Ureter (tissue), 1 donor: ENCODE results near the gene GLS2. TPM values are rescaled to one million over a fixed set of nuclear protein-coding genes. Genes with fewer than 3 reads are reported as not detected.
"Not testable (repeated sequence)": the region's sequence is repeated elsewhere in the genome, so short reads cannot be mapped to it uniquely, and the experiment has no call there.

ENCODE experiments used
- DNase-seq: peaks from one replicate; pipeline ENCODE4 v3.0.0-alpha.2; 2020; ENCODE audit warnings: low spot score
- total RNA-seq: library from RNA; stranded (reverse); gene quantifications from one replicate; pipeline ENCODE4 v1.2.4, GENCODE V29; 2023
- donor health status: DM: yes; HTN: yes; CAD: no.

The GLS2 gene
- 4.5 TPM for total RNA-seq

DNA sequence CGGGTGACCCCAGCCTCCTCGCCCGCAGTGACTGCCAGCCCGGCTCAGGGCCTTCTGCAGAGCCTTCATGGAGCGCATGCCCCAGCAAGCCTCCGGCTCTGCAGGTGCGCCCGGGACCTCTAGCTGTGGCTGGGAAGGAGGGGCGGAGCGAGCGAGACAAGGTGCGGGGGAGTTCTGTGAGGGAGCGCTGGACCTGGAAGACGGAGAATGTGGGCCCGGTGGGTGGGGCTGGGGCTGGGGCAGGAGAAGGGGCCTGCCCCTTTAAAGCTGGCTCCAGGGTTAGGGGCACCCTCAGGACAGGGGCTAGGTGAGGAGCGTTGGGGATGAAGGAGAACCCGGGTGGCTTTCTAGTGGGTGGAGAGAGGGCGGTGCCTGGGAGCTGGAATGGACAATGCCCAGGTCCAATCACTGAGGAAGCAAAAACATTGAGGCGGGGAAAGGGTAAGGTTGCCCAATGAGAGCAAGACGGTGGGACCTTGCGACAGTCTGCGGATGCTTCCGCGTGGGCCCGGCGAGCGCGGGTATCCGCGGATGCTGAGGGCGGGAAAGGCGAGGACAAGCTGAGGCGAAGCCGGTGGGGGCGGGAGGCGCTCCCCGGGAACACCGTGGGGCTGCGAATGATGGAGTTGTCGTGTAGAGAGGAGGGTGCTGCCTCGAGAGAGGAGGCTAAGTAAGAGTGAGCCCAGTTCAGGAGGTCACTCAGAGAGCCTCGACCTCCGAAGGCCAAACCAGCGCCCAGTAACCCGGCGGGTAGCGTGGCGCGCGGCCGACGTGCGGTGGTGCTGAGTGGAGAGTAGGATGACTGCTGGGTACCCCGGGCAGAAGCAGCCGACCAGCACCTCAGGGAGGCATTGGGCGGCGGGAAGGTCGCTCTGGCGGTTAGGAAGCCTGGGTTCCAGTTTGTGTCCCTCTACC lies at the start of gene GLS2:
TSS of gene GLS2 (minus strand) at position 121 of the 915 bp plus-strand sequence. CDS start at position 78, 43 bp downstream.
- peak; percentile 86 for DNase-seq

DNA sequence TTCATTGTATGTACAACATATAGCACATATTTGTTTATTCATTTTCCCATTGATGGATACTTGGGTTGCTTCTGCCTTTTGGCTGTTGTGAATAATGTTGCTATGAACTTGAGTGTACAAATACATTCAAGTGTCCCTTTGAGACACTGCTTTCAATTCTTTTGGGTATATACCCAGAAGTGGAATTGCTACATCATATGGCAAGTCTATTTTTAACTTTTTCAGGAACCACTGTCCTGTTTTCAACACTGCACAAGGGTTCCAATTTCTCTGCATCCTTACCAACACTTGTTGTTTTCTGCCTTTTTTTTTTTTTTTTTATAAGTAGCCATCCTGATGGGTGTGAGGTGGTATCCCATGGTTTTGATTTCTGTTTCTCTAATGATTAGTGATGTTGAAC lies 49.6 kb upstream of the GLS2 start:
- DNase-seq, result no peak

DNA sequence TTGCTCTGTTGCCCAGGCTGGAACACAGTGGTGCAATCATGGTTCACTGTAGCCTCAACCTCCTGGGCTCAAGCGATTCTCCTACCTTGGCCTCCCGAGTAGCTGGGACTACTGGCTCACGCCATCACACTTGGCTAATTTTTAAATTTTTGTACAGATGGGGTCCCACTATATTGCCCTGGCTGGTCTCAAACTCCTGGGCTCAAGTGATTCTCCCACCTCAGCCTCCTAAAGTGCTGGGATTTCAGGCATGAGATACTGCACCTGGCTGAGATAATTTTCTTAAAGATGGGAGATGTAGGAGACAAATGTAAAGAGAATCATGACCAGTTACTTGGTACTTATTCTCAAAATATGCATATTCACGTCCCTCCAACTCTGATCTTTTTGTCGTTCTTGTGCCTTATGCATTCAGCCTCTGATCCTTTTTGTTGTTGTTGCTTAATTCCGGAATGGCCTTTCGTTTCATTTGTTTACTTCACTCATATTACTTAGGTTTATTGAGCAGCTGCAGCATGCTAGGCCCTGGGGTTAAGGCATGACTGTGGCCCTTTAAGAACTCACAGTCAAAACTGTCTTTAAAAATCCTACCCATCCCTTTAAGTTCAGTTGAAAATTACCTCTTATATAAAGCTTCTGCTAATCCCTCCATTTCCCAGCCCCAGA lies 42.6 kb upstream of the GLS2 start:
- DNase-seq, result no peak

GRCh38 chr12:56529656-56530055 lies 41.7 kb upstream of the GLS2 start:
- no peak for DNase-seq

DNA sequence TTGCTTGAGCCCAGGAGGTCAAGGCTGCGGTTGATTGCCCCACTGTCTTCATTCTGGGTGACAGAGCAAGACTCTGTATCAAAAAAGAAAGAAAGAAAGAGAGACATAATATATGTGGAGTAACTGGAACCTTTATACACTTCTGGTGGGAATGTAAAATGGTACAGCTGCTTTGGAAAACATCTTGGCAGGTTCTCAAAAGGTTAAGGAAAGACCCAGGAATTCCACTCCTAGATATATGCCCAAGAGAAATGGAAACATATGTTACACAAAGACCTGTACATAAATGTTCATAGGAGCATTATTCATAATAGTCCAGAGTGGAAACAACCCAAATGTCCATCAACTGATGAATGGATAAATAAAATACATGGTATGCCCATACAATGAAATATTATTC lies 40.9 kb upstream of the GLS2 start:
- DNase-seq, result no peak

GRCh38 chr12:56522411-56523193 lies 34.6 kb upstream of the GLS2 start:
- DNase-seq, result no peak

DNA sequence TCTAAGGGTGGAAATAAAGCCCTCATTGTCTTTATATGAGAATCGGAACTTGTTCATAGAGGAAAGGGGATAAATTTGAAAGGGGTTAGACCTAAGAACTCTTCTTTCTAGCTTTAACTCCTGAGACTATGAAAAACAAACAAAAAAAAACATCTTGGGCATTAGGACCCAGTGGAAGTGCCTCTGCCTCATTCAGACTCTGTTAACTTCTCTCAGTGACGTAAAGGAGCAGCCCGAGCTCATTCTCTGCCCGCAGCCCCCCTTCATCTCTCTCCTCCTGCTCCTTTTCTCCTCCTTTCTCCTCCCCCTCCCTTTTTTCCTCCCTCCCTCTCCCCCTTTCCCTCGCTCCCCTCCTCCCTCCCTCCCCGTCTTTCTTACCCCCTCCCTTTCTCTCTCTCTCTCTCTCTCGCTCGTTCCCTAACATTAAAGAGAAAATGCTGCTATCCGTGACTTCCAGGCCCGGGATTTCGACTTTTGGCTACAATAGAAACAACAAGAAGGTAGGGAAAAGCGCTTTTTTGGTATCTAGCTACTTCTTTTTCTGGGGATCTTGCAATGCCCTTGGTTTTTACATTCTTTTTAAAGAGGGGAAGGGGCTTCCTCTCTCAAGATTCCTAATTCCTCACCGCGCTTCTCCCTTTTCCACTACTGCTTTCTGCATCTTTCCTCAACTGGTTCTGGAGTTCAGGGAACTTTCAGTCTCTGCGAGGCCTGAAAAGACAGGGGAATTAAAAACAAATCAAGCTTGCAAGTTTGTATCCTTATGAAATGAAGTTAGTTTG lies 33.8 kb upstream of the GLS2 start, which contains the start of gene RBMS2:
TSS of gene RBMS2 (plus strand) at position 231 of the 782 bp plus-strand sequence. CDS start at position 435, 204 bp downstream.
- DNase-seq, result peak; percentile 79

DNA sequence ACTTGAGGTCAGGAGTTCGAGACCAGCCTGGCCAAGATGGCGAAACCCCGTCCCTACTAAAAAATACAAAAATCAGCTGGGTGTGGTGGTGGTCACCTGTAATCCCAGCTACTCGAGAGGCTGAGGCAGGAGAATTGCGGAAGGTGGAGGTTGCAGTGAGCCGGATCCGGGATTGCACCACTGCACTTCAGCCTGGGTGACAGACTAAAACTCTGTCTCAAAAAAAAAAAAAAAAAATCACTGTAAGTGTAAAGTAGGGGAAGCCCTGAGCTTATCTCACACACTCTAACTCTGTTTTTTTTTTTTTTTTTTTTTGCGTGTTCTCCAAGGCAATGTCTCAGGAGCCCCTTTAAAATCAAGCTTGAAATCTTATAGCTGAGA lies 33.2 kb upstream of the GLS2 start:
- DNase-seq, result no peak

DNA sequence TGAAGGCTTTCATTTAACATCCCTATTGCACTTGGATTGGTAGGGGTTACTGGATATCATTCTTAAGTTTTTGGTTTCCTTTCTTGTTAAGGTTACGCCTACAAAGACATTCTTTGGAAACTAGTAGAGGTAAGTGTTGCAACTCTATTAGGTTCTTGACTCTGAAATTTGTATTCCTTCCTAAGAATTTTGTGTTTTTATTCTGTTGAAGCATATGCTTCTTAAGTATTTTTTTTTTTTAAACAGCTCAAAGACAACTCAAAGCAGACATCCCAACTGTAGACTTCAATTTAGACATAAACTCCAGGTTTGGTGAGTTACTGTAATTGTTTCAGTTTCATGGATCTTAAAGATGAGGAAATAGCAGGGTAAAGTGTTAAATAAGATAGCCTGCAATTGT lies 32.5 kb upstream of the GLS2 start:
- DNase-seq, result no peak

DNA sequence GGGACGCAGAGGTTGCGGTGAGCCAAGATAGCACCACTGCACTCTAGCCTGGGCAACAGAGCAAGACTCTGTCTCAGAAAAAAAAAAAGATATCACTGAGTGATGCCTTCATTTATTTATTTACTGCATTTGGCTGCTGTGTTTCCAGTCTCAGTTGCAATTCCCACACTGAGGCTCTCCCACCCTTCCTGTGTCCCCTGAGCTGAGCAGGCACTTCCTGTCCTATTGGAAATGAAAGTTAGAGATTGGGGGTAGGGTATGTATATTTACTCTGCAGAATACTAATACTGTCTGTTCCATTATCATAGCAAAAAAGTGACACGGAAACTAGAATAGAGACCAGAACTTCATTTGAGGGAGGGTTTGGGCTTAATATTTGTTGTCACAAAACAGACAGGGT lies 32.1 kb upstream of the GLS2 start:
- no peak for DNase-seq

GRCh38 chr12:56518570-56518969 lies 30.6 kb upstream of the GLS2 start:
- no peak for DNase-seq

- no peak for DNase-seq
These were observed 29.9 kb upstream of the GLS2 start for GRCh38 chr12:56517854-56518253.

DNA sequence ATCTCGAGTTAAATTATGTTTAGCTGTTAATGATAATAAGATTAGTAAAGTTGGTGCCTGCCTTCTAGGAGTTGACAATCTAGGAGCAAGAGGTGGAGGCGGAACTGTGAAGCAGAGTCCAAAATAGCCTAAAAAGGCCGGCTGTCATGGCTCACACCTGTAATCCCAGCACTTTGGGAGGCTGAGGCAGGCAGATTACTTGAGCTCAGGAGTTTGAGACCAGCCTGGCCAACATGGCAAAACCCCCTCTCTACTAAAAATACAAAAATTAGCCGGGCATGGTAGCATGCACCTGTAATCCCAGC lies 26.0 kb upstream of the GLS2 start:
- not testable (repeated sequence) for DNase-seq

GRCh38 chr12:56510786-56511185 lies 22.8 kb upstream of the GLS2 start:
- DNase-seq, result no peak

DNA sequence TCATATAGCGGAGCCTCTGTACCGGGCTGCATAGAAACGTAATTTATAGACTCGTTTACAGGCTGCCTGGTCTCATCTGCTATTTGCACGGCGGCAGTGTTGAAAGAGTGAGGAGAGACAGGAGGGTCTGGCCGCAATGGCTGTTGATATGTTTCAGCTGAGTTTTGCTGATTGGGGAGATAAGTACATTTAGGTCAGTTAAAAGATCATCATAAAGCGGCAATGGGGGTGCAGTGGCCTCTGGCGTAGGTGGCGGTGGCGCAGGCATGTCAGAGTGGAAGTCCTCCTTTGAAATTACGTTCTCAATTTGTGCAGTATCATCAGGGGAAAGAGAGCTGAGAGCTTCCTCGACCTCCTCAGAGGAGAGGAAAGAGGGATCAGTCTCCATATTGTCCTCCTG lies 11.9 kb upstream of the GLS2 start:
- not testable (repeated sequence) for DNase-seq

DNA sequence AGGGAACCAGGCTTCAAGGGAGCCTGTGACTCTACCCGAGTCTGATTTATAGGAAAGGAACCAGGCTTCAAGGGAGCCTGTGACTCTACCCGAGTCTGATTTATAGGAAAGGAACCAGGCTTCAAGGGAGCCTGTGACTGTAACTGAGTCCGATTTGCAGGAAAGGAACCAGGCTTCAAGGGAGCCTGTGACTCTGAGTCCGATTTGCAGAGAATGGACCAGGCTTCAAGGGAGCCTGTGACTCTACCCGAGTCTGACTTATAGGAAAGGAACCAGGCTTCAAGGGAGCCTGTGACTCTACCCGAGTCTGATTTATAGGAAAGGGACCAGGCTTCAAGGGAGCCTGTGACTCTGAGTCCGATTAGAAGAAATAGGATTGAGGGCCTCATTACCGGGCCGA lies 11.5 kb upstream of the GLS2 start:
- DNase-seq, result not testable (repeated sequence)

DNA sequence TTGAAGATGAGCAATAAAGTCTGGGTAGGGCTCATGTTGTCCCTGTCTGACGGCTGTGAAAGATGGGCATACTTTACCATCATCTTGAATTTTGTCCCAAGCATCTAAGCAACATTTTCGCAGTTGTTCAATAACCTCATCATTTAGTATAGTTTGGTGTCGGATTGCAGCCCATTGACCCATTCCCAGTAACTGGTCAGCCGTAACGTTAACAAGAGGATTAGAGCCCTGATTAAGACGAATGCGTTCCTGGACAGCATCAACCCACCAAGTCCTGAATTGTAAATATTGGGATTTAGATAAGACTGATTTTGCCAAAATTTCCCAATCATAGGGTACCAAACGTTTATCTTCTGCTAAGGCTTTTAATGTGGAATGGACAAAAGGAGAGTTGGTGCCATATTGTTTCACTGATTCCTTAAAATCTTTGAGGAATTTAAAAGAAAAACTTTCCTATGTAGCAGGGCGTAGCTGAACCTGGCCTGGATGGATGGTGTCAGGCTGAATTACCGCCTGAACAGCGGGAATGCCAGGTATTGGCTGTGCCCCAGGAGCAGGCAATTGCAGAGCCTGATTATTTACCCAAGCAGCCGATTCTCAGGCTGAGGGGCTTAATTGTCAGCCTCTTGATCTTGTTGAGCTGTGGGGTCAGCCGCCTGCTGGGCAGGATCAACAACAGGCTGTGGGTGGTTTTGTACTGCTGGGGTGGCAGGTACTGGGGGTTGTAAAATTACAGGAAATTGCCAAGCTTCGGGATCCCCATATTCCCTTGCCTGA lies 10.4 kb upstream of the GLS2 start:
- DNase-seq, result not testable (repeated sequence)

DNA sequence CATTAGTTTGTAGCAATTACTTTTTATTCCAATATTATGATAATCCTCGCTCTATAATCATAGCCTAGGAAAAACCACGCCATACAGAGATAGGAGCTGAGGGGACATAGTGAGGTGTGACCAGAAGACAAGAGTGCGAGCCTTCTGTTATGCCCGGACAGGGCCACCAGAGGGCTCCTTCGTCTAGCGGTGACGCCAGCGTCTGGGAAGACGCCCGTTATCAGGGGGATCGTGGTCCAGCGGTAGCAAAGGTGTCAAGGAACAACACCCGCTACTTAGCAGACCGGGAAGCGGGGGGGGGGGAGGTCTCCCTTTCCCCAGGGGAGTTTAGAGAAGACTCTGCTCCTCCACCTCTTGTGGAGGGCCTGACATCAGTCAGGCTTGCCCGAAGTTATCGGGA lies 8.7 kb upstream of the GLS2 start:
- peak; percentile 51 for DNase-seq

DNA sequence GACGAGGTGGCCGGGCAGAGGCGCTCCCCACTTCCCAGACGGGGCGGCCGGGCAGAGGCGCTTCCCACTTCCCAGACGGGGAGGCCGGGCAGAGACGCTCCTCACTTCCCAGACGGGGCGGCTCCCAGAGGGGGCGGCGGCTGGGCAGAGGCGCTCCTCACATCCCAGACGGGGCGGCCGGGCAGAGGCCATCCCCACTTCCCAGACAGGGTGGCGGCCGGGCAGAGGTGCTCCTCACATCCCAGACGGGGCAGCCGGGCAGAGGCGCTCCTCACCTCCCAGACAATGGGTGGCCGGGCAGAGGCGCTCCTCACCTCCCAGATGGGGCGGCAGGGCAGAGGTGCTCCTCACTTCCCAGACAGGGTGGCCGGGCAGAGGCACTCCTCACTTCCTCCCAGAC lies 6.5 kb upstream of the GLS2 start:
- not testable (repeated sequence) for DNase-seq

- DNase-seq, result not testable (repeated sequence)
These were observed 6.1 kb upstream of the GLS2 start for GRCh38 chr12:56494106-56494415.
